Keratinocyte (primary cell): ENCODE data around the gene TCFL5.

Experiments
- EZH2 ChIP-seq: IDR thresholded peaks from one replicate; pipeline ENCODE4 v1.6.1; 2012; ENCODE audit warnings: inconsistent platforms, mild to moderate bottlenecking, low read length, moderate library complexity
- TF ChIP-seq, protein P1 (sequence below), 3 experiments: IDR thresholded peaks in 1 of 3; conservative IDR thresholded peaks in 1 of 3; optimal IDR thresholded peaks in 1 of 3; 2 replicates in 2 of 3; 3 replicates in 1 of 3; pipeline versions ENCODE3 to v1.5.1; 2011; ENCODE audit warnings: low read length in 3 of 3, mild to moderate bottlenecking in 3 of 3, moderate library complexity in 2 of 3, control low read depth in 1 of 3, inconsistent platforms in 1 of 3; ENCODE audit not compliant: insufficient read depth in 2 of 3; ENCODE audit errors: extremely low read depth in 1 of 3

DNA sequence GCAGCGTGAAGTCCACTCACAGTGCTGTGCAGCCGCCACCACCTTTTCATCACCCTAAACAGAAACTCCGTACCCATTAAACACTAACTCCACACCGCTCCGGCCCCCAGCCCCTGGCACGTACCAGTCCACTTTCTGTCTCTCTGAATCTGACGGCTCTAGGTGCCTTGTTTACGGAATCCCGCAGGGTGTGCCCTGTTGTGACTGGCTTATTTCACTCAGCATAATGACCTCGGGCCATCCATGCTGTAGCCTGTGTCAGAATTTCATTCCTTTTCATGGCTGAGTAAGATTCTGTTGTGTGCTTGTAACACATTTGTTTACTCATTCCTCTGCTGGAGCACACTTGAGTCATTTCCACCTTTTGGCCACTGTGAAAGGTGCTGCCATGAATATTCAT is 18.0 kb downstream of the TCFL5 start:
- TF ChIP-seq, protein P1, sequence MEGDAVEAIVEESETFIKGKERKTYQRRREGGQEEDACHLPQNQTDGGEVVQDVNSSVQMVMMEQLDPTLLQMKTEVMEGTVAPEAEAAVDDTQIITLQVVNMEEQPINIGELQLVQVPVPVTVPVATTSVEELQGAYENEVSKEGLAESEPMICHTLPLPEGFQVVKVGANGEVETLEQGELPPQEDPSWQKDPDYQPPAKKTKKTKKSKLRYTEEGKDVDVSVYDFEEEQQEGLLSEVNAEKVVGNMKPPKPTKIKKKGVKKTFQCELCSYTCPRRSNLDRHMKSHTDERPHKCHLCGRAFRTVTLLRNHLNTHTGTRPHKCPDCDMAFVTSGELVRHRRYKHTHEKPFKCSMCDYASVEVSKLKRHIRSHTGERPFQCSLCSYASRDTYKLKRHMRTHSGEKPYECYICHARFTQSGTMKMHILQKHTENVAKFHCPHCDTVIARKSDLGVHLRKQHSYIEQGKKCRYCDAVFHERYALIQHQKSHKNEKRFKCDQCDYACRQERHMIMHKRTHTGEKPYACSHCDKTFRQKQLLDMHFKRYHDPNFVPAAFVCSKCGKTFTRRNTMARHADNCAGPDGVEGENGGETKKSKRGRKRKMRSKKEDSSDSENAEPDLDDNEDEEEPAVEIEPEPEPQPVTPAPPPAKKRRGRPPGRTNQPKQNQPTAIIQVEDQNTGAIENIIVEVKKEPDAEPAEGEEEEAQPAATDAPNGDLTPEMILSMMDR (optimal IDR thresholded peaks at IDR 0.05 in 1 of 3, IDR thresholded peaks at IDR 0.05 in 1 of 3, conservative IDR thresholded peaks at IDR 0.05 in 1 of 3; ENCODE audit: extremely low read depth in 1 of 3, insufficient read depth in 2 of 3, low read length in 3 of 3), result no peak
- TF ChIP-seq EZH2, result no peak
